HG02970 (cell line): ENCODE results near the gene ENOX2.
"Not testable (repeated sequence)": the region's sequence is repeated elsewhere in the genome, so short reads cannot be mapped to it uniquely, and the experiment has no call there.

Source experiments
- ATAC-seq: cut with Tn5 transposase; IDR thresholded peaks from one replicate; pipeline ENCODE4 v1.9.1; 2021; ENCODE audit warnings: mild to moderate bottlenecking, moderate library complexity, moderate number of reproducible peaks; ENCODE audit not compliant: unreplicated experiment, low FRiP score

The ENOX2 gene

GRCh38 chrX:130714135-130714534 is 188.9 kb downstream of the ENOX2 start:
- no peak for ATAC-seq

DNA sequence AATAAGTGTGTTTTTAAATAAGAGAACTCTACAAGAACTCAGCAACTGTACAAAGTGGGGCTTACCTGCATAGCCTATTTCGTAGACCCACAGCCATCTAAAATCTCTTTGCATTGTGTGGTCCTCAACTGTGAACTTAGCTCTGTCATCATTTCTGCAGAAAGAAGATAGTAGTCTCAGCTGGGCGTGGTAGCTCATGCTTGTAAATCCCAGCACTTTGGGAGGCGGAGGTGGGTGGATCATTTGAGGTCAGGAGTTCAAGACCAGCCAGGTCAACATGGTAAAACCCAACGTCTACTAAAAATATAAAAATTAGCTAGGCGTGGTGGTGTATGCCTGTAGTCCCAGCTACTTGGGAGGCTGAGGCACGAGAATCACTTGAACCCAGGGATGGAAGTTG is 193.8 kb downstream of the ENOX2 start:
- ATAC-seq = not testable (repeated sequence)

DNA sequence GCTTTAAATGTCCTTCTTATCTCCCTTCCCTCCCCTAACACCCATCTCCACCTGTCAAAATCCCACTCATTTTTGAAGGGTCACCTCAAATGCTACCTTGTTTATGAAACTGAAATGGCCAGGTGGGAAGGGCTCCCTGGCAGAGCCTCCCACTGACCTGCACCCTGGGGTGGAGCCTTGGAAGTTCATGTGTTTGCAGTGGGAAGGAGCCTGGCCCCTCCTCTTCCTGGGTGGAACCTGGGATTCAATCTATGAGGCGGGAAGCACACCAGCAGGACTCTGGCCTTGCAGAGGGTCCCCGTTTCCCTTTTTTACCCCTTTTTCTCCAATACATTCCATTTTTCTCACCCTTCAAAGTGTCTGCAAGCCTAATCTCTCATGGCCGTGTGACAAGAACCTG is 197.4 kb downstream of the ENOX2 start:
- no peak for ATAC-seq

DNA sequence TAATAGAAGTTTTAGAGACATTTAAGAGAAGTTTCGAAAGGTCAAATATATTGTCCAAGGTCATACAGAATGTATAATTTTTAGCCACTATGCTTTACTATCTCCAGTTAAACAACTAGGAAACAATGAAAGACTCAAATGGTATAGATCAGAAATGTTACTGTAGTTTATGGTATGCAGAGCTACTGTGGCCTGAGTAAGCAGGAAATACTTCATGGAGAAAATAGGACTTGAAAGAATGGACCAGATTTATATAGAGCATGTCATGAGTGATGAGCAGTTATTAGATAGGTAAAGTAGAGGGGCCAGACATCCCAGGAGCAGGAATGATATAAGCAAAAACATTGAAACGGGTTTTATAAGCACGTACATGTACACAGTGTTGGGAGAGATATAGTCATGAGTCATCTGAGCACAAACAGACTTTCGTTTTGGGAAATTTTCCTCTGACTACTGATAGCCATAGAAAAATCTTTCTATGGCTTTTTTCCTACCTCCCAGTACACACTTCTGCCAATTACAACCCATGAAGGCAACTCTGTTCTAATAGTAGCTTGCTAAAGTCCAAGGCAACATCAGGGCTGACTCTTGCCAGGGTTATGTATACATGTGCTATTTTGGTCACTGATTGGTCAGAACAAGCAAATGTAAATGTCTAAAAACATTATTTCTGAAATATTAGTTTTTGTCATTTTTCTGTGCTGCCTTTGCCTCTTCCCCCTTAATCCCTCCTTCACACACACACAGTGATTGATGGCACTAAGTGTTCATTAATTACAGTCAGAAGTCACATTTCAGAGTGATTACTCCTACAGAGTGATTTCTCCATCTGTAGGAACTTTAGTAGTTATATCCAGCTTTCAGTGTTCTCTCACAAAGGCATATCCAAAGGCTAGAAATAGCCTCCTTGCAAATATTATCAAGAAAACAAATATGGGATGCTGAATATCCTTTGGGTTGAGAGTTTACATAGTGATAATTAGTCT is 198.7 kb downstream of the ENOX2 start:
- no peak for ATAC-seq

- ATAC-seq = no peak
Observed at GRCh38 chrX:130702867-130703707, 199.9 kb downstream of the ENOX2 start.

GRCh38 chrX:130700629-130701028 is 202.4 kb downstream of the ENOX2 start:
- ATAC-seq = no peak

DNA sequence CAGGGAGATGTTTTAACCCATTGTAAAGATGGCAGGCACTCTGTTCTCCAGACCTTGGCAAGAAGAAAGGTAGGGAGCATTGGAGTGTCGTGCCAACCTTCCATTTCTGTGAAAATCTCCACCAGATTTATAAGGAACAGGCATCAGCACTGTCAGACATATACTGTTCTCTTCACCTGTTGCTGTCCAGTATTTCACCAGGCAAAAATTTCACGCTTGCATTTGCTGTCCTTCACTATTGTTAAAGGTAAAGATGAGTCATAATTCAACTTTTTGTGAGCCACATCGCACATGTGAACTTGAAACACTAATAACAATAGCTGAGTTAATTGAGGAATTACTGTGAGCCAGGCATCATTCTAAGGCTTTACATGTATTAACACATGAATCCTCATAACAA is 203.4 kb downstream of the ENOX2 start:
- no peak for ATAC-seq

- ATAC-seq = no peak
Observed at GRCh38 chrX:130696542-130696941, 206.5 kb downstream of the ENOX2 start.

DNA sequence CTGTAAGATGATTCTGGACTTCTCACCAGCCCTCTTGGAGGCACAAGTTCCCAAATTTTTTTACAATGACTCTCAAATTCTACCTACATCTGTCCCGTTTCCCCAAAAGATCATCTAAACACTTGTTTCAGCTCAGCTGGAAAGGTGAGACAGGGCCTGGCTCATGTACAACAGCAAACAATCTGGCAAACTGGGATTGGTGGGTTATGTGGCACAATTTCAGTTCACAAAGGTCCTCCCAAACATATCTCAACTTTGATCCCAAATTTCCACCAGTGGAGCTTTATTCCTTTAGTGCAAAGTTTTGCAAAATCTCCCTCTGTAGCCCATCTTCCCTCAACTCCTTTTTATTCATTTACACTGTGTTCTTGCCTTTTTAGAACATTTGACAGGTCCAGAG is 207.1 kb downstream of the ENOX2 start:
- no peak for ATAC-seq

GRCh38 chrX:130694983-130695382 is 208.0 kb downstream of the ENOX2 start:
- no peak for ATAC-seq

- ATAC-seq = no peak
Observed at GRCh38 chrX:130691576-130691975, 211.4 kb downstream of the ENOX2 start.

- no peak for ATAC-seq
Observed at GRCh38 chrX:130688360-130688759, 214.6 kb downstream of the ENOX2 start.

DNA sequence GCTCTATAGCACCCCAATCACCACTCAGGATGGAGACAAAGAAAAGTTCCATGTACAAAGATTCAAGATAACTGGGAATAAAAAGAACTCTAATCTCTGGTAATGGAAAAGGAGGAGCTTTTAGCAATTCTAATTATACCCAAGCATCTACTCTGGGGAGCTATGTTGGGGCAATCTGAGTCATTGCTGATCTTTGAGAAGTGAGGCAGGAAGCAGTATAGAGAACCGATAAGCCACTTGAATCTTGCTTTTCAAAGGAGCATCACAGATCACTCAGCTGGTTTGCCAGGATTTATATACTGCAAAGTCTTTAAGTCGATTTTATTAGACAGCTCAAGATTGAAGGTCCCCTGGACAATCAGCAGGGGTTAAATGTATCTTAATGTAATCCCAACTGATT is 220.0 kb downstream of the ENOX2 start:
- ATAC-seq = no peak

- ATAC-seq = no peak
Observed at GRCh38 chrX:130680164-130681035, 222.6 kb downstream of the ENOX2 start.

- ATAC-seq = no peak
Observed at GRCh38 chrX:130676861-130677260, 226.1 kb downstream of the ENOX2 start.

DNA sequence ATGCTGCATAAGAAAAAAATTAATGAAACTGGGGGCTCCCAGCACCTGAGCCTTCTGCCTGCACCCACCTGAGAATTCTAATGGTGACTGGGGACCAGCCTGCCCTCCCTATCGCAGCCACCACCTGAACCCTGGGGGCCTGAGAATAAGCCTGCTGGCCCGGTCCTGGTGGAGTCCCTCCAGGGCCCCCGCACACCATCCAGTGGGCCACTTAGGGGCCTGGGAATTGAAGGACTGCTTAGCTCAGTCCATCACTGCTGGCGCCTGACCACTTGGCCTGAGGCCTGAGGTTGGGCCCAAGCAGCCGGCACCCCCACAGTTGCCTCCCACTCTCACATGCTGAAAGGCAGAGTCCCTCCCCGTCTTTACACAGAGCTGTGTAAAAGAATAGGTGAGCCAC is 230.8 kb downstream of the ENOX2 start:
- no peak for ATAC-seq

- no peak for ATAC-seq
Observed at GRCh38 chrX:130669233-130669632, 233.8 kb downstream of the ENOX2 start.

DNA sequence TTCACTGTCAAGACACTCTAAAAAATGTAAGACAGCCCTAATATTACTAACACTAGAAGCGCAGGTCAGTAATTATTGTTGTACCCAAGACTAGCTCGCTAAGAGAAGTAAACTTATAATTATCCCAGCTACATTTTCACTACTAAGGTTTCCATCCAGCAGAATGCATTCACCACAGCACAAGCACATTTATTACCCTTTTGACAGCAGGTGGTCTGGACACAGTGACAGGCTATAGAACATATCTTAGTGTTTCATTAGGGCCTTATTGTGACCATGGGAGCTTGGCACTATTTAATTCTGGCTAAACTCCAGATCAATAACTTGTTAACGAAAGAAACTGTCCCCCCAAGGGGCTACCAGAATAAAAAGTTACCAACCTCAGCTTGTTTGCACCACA is 237.7 kb downstream of the ENOX2 start:
- no peak for ATAC-seq

DNA sequence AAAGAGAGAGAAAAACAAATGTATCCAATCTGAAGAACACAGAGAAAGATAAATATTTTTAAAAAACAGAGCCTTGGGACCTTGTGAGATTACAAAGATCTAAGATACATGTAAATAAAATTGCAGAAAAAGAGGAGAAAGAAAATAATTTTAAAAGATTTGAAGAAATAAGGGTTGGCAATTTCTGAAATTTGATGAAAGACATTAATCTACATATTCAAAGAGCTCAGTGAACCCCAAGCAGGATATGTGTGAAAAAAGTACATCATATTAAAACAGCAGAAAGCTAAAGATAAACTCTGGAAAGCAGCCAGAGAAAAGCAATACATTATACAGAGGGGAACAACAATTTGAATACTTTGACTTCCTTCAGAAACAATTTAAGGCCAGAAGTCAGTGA is 244.7 kb downstream of the ENOX2 start:
- ATAC-seq = no peak

DNA sequence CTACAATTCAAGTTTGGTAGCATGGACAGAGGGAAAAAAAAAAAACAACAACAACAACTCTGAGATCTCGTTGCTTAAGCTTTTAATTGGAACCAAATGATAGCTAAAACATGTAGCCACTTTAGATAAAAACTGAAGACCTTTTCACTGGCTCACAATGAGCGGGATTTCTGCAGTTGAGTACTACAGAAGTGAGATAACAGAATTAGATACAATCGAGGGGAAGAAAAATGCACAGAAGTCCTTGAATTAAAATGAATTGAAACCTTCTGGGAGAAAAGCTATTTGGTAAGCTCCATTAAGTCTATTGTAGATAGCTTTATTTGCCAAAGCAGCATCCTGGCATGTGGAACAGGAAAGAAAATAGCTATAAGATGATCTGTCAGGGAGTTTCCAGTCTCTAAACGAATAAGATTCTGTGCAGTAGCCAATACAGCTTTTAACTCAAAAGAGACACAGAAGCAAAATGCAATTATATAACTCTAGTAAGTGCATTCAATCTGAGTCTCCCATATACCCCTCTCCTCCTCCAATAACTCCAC is 248.5 kb downstream of the ENOX2 start:
- ATAC-seq = no peak
